ENCODE data around the gene DLG2.

DNA sequence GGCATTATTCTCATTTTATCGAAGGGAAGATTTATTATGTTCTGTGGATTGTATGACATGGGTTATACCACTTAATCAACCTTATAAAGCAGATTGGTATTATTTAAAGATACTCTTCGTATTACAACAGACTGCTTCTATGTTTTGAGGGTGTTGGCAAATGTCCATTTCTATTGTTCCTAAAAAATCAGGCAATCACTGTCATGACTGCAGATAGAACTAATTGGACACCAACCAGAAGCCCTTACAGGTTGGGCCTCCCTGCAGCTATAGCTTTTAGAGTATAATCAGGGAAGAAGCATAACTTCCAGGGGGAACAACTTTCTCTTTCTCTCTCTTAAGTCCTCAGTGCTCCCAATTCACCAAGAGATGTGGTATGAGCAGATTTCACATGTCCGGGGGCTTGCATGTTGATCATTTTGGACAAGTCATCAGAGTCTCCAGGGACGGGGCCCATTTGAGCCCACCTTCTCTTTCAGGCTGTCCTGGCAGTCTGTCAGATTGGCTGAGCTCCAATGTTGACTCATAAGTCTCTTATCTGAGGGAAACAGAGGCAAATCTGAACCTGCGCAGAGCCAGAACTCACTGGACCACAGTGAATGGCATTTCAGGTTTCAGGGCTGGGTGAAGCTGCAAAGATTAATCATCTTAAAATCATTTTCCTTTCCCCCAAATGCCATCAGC, 2077.0 kb downstream of the DLG2 start:
- no peak for TF ChIP-seq ESRRA (IDR thresholded peaks at IDR 0.05; ENCODE audit: borderline replicate concordance, low read depth)
- no peak for TF ChIP-seq FOXJ3 (CRISPR knock-in tag; IDR thresholded peaks at IDR 0.05)
- TF ChIP-seq RNF2 (IDR thresholded peaks at IDR 0.05), result no peak
- TF ChIP-seq, protein P1, sequence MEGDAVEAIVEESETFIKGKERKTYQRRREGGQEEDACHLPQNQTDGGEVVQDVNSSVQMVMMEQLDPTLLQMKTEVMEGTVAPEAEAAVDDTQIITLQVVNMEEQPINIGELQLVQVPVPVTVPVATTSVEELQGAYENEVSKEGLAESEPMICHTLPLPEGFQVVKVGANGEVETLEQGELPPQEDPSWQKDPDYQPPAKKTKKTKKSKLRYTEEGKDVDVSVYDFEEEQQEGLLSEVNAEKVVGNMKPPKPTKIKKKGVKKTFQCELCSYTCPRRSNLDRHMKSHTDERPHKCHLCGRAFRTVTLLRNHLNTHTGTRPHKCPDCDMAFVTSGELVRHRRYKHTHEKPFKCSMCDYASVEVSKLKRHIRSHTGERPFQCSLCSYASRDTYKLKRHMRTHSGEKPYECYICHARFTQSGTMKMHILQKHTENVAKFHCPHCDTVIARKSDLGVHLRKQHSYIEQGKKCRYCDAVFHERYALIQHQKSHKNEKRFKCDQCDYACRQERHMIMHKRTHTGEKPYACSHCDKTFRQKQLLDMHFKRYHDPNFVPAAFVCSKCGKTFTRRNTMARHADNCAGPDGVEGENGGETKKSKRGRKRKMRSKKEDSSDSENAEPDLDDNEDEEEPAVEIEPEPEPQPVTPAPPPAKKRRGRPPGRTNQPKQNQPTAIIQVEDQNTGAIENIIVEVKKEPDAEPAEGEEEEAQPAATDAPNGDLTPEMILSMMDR (IDR thresholded peaks at IDR 0.05 in 2 of 3, conservative IDR thresholded peaks at IDR 0.05 in 1 of 3; ENCODE audit: insufficient read depth in 2 of 3, low read depth in 1 of 3, low read length in 3 of 3), result no peak
- TF ChIP-seq, protein P2, sequence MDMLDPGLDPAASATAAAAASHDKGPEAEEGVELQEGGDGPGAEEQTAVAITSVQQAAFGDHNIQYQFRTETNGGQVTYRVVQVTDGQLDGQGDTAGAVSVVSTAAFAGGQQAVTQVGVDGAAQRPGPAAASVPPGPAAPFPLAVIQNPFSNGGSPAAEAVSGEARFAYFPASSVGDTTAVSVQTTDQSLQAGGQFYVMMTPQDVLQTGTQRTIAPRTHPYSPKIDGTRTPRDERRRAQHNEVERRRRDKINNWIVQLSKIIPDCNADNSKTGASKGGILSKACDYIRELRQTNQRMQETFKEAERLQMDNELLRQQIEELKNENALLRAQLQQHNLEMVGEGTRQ (CRISPR knock-in tag; IDR thresholded peaks at IDR 0.05), result no peak
- TF ChIP-seq, protein P3, sequence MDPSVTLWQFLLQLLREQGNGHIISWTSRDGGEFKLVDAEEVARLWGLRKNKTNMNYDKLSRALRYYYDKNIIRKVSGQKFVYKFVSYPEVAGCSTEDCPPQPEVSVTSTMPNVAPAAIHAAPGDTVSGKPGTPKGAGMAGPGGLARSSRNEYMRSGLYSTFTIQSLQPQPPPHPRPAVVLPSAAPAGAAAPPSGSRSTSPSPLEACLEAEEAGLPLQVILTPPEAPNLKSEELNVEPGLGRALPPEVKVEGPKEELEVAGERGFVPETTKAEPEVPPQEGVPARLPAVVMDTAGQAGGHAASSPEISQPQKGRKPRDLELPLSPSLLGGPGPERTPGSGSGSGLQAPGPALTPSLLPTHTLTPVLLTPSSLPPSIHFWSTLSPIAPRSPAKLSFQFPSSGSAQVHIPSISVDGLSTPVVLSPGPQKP (CRISPR knock-in tag; IDR thresholded peaks at IDR 0.05), result no peak
- TF ChIP-seq EP300 (IDR thresholded peaks at IDR 0.05; ENCODE audit: low read length), result no peak
- no peak for TF ChIP-seq PURB (CRISPR knock-in tag; IDR thresholded peaks at IDR 0.05; ENCODE audit: low read depth)
- no peak for TF ChIP-seq CBX1 (IDR thresholded peaks at IDR 0.05; ENCODE audit: low read depth)
- TF ChIP-seq NFYB (IDR thresholded peaks at IDR 0.05; ENCODE audit: extremely low read depth, insufficient read length), result no peak
- no peak for TF ChIP-seq FOXK1 (CRISPR knock-in tag; IDR thresholded peaks at IDR 0.05; ENCODE audit: borderline replicate concordance)
- TF ChIP-seq MEIS2 (IDR thresholded peaks at IDR 0.05; ENCODE audit: partially characterized antibody), result no peak
- TF ChIP-seq, protein P4, sequence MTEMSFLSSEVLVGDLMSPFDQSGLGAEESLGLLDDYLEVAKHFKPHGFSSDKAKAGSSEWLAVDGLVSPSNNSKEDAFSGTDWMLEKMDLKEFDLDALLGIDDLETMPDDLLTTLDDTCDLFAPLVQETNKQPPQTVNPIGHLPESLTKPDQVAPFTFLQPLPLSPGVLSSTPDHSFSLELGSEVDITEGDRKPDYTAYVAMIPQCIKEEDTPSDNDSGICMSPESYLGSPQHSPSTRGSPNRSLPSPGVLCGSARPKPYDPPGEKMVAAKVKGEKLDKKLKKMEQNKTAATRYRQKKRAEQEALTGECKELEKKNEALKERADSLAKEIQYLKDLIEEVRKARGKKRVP (CRISPR knock-in tag; IDR thresholded peaks at IDR 0.05), result no peak

Data from K562 (cell line).